ENCODE results near the gene THBS1.
A peak's percentile ranks its signal among the peaks of the same experiment; 100 is the strongest.

Gene THBS1

GRCh38 chr15:39574427-39574826, 6.5 kb upstream of the THBS1 start:
- no peak for DNase-seq

DNA sequence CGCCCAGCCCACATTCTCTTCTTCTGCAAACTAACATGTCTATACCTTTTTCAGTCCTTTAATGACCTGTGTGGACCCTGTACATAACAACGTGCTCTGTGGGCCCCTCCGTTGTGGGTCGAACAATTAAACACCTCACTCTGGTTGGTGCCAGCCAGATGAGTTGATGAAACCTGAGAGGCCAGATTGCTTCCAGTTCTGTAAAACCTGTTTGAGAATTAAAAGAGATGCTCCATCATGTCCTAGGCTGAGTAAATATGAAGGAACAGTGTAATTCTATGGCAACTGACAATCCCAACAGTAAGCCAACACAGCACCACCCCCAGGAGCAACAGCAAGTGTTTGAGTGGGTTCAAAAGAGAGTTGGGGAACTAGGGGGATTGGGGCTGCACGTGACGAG, 5.7 kb upstream of the THBS1 start:
- DNase-seq, result no peak

- DNase-seq, result no peak
Measured at GRCh38 chr15:39578851-39579486, 1.9 kb upstream of the THBS1 start.

DNA sequence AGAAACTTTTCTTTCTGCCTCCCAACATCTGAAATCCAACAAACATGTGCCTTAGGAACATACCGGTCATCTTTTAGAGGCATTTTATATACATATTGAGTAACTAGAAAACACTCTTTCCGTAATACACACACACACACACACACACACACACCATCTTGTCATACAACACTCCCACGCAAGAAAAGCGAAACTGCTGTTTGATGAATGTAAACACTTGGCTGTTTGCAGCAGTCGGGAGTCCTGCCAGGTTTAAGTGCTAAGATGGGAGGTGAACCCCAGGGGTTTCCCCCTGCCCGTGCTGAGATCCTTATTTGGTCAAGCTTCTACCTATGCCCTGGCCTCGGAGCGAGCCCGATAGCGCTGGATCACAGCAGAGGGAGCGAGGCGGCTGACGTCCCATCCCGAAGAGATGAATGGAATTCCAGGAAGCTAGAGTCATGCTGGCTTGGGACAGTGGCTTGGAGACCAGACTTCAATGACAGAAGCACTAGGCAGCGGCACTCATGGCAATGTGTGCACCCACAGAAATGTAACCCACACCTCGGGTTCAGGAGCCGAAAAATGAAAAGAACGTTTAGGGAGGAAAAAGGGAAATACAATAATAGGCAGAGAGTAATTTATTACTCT, 1.3 kb upstream of the THBS1 start:
- peak; percentile 3 for DNase-seq

DNA sequence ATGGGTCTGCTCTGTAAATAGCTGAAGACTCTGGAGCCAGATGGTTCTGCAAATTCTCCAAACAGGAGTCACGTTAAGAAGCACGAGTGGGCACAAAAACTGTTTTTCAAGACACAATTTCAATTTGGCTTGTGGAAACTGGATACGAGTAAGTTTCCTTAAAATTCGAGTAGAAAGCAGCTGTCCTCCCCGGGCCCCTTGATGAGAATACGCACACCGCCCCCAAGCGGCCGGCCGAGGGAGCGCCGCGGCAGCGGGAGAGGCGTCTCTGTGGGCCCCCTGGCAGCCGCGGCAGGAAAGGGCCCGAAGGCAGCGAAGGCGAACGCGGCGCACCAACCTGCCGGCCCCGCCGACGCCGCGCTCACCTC, 778 bp upstream of the THBS1 start:
- DNase-seq, result peak; percentile 91

GRCh38 chr15:39581242-39581792, 438 bp downstream of the THBS1 start:
- no peak for DNase-seq

GRCh38 chr15:39581793-39582285, 960 bp downstream of the THBS1 start:
- no peak for DNase-seq

DNA sequence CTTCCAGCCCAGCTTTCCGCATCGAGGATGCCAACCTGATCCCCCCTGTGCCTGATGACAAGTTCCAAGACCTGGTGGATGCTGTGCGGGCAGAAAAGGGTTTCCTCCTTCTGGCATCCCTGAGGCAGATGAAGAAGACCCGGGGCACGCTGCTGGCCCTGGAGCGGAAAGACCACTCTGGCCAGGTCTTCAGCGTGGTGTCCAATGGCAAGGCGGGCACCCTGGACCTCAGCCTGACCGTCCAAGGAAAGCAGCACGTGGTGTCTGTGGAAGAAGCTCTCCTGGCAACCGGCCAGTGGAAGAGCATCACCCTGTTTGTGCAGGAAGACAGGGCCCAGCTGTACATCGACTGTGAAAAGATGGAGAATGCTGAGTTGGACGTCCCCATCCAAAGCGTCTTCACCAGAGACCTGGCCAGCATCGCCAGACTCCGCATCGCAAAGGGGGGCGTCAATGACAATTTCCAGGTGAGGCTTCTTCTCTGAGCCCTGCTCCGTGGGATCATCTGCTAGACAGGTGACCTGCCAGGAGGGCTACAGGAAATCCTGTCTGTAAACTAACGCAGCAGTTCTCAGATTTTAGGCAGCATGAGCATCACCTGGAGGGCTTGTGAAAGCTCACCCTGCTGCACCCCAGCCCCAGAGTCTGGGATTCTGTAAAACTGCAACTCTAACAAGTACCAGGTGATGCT, 1.6 kb downstream of the THBS1 start:
- no peak for DNase-seq

DNA sequence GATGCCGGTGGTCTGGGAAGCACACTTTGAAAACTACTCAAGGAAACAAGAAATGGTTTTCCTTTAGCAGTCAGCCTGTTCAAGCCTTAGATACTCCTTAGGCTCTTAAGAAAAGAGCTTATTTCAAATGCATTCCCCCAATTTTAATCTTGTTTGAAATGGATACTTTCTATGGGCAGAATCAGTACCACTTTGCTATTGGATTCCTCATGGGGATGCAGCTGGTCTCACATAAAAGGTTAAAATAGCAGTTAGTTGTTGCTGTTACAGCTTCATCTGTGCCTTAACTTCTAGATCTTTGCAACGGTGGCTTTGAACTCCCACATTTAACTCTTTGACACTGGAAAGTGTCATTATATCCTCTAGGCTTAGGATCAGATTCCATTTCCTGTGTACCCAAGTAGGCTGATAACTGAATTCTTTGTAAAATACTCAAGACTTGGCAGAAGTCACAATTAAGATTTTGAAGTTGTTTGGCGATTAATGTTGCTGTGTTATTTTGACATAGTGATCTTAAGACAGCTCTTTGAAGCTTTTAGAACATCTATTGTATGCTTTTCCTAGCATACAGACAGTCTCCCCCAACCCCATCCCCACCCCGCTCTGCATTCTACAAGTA, 2.2 kb downstream of the THBS1 start:
- DNase-seq, result no peak

GRCh38 chr15:39583596-39584265, 2.9 kb downstream of the THBS1 start:
- peak; percentile 39 for DNase-seq

DNA sequence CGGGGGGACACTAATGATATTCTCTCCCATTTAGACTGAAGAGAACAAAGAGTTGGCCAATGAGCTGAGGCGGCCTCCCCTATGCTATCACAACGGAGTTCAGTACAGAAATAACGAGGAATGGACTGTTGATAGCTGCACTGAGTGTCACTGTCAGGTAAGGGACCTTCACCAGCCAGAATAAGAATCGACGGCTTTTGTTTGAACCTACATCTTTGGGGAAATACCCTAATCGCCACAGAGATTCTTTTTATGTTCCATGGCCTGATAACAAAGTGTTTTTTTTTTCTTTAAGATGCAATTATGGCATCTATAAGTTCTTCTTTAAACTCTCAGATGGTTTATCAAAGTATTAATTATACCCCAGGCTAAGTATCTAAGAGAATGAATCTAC, 3.4 kb downstream of the THBS1 start:
- no peak for DNase-seq

DNA sequence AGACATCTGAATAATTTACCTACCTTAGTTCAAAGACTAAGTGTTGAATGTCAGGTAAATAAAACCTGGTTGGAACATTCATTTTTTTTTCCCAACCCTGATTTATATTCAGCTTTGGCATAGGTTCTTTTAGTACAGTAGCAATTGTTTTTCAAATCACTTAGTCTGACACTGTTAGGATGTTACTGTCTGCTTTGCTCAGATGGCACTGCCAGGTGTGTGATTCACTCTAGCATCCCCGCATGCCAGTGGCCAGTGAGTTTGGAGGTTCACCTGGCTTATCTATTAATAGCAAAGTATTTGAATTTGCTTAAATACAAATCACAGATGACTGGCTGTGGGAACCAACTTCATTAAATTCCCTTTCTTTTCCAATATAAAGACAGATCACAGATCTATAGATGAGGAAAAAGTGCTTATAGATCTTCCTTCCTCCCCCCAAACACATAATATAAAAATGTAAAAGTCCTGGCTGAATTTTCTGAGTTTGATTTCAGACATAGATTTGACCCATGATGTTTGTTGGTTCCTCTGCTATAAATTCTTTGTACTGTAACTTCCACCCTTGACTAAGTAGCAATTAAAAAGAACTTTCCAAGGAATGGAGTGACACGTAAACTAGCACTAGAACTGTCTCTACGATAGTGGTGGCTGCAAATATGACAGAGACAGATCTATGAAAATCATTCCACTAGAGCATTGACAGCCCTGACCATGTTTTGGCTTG, 3.9 kb downstream of the THBS1 start:
- no peak for DNase-seq

- no peak for DNase-seq
Measured at GRCh38 chr15:39585389-39585841, 4.5 kb downstream of the THBS1 start.

DNA sequence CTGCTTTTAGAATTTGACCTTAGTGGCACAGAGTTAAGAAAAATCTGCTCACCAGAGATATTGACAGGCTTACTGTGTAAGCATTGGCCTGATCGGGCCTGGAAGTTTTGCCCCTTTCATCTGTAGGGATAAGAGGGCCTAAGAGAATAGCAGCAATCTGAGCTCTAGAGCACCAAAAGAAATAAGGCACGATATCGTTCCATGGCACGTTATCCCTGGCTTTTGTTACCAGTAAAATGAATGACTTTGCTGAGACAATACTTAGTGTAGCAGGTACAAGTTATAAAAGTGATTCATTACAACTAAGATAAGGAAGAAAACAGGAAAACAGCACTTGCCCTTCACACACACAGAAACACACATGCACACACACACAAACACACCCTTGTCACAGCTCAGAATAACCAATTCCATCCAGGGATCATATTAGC, 5.0 kb downstream of the THBS1 start:
- no peak for DNase-seq

DNA sequence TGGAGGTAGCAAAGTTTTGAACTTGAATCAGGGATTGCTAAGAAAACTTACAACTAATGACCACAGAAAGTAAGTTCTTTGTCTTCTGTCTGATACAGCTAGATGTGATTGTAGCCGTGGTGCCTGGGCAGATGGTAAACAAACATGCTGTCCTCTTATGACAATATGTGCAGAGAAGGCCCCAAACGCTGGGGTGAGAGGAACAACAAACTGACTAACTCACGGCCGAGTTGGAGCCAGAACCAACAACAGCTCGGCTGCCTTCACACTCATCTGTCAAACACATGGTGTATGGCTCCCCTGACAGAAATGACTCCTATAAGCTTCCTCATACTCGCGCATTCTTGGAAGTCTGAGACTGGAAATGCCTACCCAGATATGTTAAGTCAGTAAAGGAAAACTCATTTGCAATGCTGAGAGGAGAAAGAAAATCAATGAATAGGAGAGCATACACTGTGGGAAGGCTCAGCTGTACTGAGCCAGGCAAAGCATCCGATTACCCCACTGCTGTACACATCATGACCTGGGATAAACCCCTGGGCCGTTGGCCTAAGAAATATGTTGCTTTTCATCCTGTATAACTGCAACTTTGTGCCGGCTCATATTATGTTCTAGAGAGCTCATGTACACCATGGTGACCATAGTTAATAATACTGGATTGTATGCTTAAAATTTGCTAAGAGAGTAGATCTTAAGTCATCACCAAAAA, 5.7 kb downstream of the THBS1 start:
- no peak for DNase-seq

DNA sequence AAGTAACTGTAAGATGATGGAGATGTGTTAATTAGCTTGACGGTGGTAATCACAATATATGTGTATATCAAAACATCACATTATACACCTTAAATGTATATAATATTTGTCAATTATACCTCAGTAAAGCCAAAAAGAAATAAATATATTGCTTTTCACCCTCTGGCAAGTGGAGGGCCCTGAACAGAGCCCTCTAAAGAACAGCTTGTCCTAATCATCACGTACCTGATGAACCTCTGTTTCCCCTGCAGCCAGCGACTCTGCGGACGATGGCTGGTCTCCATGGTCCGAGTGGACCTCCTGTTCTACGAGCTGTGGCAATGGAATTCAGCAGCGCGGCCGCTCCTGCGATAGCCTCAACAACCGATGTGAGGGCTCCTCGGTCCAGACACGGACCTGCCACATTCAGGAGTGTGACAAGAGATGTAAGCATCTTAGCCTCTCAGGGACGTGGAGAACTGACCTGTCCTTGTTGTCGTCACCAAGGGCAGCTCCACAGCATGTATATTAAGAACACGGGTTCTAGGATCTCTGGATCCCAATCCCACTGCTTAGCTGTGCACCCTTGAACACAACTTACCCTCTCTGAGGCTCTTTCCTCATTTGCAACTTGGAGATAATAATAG, 6.3 kb downstream of the THBS1 start:
- no peak for DNase-seq

DNA sequence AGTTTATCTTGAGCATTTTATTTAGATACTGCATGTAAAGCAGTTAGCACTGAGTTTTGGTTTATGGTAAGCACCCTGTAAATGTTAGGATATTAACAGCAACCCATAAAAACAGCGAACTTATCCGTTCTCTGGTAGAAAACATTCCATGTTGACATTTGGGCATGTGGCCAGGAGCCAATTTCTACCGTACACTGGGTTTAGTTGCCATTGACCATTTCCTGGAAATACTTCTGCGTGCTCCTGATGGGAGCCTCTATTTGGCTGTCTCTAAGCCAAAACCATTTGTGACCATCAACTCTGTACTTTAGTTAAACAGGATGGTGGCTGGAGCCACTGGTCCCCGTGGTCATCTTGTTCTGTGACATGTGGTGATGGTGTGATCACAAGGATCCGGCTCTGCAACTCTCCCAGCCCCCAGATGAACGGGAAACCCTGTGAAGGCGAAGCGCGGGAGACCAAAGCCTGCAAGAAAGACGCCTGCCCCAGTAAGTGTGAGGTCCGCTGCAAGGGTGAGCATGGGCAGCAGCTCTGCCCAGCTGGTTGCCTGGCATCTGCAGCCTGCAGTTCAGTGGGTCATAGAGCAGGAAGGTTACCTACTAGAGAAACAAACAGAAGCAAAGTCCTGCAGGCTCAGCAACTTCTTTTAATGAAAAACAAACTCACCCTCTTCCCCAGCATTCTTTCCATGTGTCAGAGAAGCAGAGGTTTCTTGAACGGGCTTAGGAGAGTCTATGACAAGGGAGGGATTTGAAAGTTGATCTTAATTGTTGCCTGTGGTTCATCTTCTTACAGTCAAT, 7.1 kb downstream of the THBS1 start:
- no peak for DNase-seq

DNA sequence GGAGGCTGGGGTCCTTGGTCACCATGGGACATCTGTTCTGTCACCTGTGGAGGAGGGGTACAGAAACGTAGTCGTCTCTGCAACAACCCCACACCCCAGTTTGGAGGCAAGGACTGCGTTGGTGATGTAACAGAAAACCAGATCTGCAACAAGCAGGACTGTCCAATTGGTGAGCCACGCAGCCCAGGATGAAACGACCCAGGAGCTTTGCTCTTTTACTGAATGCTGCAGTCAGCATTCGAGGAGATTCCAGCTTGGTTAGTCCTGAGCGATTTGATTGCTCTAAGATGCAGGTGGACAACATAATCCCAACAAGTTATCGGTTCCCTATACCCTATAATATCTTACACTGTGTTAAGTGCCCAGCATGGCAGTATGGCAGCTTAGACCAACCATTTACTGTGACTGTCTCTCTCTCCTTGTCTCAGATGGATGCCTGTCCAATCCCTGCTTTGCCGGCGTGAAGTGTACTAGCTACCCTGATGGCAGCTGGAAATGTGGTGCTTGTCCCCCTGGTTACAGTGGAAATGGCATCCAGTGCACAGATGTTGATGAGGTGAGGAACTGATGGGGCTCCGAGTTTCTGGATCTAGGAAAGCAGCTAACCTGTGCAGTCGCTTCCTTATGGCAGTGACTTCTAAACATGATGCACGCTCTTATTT, 7.8 kb downstream of the THBS1 start:
- DNase-seq, result no peak

DNA sequence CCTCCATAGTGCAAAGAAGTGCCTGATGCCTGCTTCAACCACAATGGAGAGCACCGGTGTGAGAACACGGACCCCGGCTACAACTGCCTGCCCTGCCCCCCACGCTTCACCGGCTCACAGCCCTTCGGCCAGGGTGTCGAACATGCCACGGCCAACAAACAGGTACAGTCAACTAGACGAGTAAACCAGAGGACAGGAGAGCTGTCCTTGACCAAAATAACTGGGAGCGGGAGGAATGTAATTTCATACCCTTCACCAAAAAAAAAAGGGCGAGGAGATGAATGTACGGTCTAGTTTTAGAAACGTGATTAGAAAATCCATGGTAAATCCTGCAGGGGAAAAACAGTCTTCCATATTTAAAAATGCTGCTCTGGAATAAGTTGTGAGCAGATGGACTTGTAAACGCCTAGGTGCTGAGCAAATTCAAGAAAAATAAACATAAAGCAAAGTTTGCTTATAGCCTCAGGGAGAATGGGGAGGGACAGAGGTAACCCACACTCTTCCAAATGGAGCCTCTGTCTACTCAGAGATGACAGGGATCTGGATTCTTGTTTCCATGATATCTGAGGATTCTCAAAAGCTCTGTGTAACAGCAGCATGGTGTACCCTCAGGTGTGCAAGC, 8.4 kb downstream of the THBS1 start:
- DNase-seq, result no peak

All from activated naive CD4-positive, alpha-beta T cell treated with Interleukin-2 at 50 U/mL for 16 hours (primary cell).